Naive thymus-derived CD8-positive, alpha-beta T cell (primary cell): ENCODE data around the gene ERMP1. TPM values are rescaled to one million over a fixed set of nuclear protein-coding genes. Genes with fewer than 3 reads are reported as not detected.
"Not testable (repeated sequence)": the region's sequence is repeated elsewhere in the genome, so short reads cannot be mapped to it uniquely, and the experiment has no call there.

Source experiments
- ATAC-seq, 2 donors: fragments of 150-1000 bp; cut with Tn5 transposase in 1 of 2; sonication (Bioruptor Pico), chemical (Tn5 transposase) in 1 of 2; 1 replicate in 1 of 2; 2 replicates in 1 of 2; pipeline ENCODE4 v1.10.0; 2021; ENCODE audit warnings: mild to moderate bottlenecking in 2 of 2, moderate library complexity in 2 of 2
- POLR2A ChIA-PET: fragments of 350-600 bp; sonication (Branson Sonifier 250); formaldehyde crosslinking; loops from one replicate; lab custom pipeline; 2021; ENCODE audit warnings: antibody characterized with exemption; lab: Charles Lee
- DNase-seq, 10 donors: peaks; one replicate each; pipeline versions ENCODE4 v3.0.0 to v3.0.0-alpha.2; 2020 to 2022
- H3K27ac Mint-ChIP-seq, 10 donors: one replicate each; pipeline ENCODE4 v1.8.0; 2020 to 2022; ENCODE audit warnings: mild to moderate bottlenecking in 10 of 10, mixed read lengths in 10 of 10, moderate library complexity in 4 of 10, inconsistent platforms in 1 of 10
- H3K27me3 Mint-ChIP-seq, 5 donors: one replicate each; pipeline ENCODE4 v1.8.0; 2021 to 2022; ENCODE audit warnings: mixed read lengths in 5 of 5
- H3K36me3 Mint-ChIP-seq, 3 donors: one replicate each; pipeline ENCODE4 v1.8.0; 2020 to 2022; ENCODE audit warnings: mixed read lengths in 3 of 3, mild to moderate bottlenecking in 2 of 3, inconsistent platforms in 1 of 3
- H3K4me1 Mint-ChIP-seq, 4 donors: one replicate each; pipeline ENCODE4 v1.8.0; 2021 to 2022; ENCODE audit warnings: mixed read lengths in 4 of 4
- H3K4me3 Mint-ChIP-seq, 10 donors: one replicate each; pipeline ENCODE4 v1.8.0; 2020 to 2022; ENCODE audit warnings: mild to moderate bottlenecking in 10 of 10, mixed read lengths in 10 of 10, moderate library complexity in 6 of 10, inconsistent platforms in 1 of 10
- H3K9me3 Mint-ChIP-seq, 9 donors: one replicate each; pipeline ENCODE4 v1.8.0; 2020 to 2022; ENCODE audit warnings: mixed read lengths in 9 of 9, mild to moderate bottlenecking in 3 of 9, inconsistent platforms in 1 of 9, moderate library complexity in 1 of 9
- polyA plus RNA-seq, 3 donors: library from polyadenylated mRNA; unstranded; fragments of 300-500 nt; fragmentation: Illumina TruSeq; gene quantifications; one replicate each; pipeline ENCODE4 v1.2.3, GENCODE V29; 2021
- total RNA-seq, 8 experiments: library from RNA in 2 of 8; stranded (reverse) in 2 of 8; gene quantifications; one replicate each; pipeline ENCODE4 v1.2.3 and lab custom pipeline; 2021 to 2026

ERMP1 gene
- total RNA-seq (10 to 100 TPM; 16.1 to 16.8 TPM), polyA plus RNA-seq (10 to 100 TPM in 2 of 3 donors, 1 to 10 TPM in 1; 7.0 to 11.8 (median 10.8) TPM), total RNA-seq (lab: John Stamatoyannopoulos, UW) (11.7 to 50.2 (median 38.2) reads per million in 6 experiments)

GRCh38 chr9:5832538-5833529, at the start of gene ERMP1:
TSS of gene ERMP1 (minus strand) at chr9:5833117. CDS start at chr9:5833027, 90 bp downstream.
- Mint-ChIP-seq H3K27me3 (no peaks in the 10 kb centered on the region), H3K36me3 (peaks cover 0 to 22% (median 4%) of the 10 kb centered on the region in 3 donors), H3K4me3 (peak within 1 kb of the TSS; percentile 89 to 99 (median 96)), H3K4me1 (peaks cover 28 to 64% (median 61%) of the 10 kb centered on the region in 4 donors), H3K9me3 (no peaks in the 10 kb centered on the region), H3K27ac (peak within 1 kb of the TSS; percentile 52 to 97 (median 93))
- POLR2A ChIA-PET: interaction anchor here (0.6 to 5.4 kb wide), 12 partner anchors 11 to 580 kb away, joined by 3 to 53 read pairs (median 3); partner anchors contain the start of genes RANBP6, RIC1 and UHRF2
- ATAC-seq (peak; percentile 88 to 90), DNase-seq (peak; percentile 78 to 92 (median 90))

- H3K4me1 Mint-ChIP-seq: peaks cover 3 to 12% (median 9%) of the 10 kb centered on the region in 4 donors
- DNase-seq, ATAC-seq, H3K4me3 Mint-ChIP-seq, H3K27me3 Mint-ChIP-seq, H3K36me3 Mint-ChIP-seq, H3K9me3 Mint-ChIP-seq, POLR2A ChIA-PET: not testable (repeated sequence)
- H3K27ac Mint-ChIP-seq: peak overlapping the region in 2 of 10 donors; percentile 2 to 11
These were observed 49.5 kb upstream of the ERMP1 start for GRCh38 chr9:5882244-5883012.

GRCh38 chr9:5879419-5880181, 46.7 kb upstream of the ERMP1 start:
- Mint-ChIP-seq H3K4me3 (no peak overlapping the region), H3K9me3 (no peaks in the 10 kb centered on the region), H3K27ac (no peak overlapping the region), H3K4me1 (peaks cover 0 to 16% (median 5%) of the 10 kb centered on the region in 4 donors), H3K36me3 (peaks cover 0 to 6% (median 5%) of the 10 kb centered on the region in 3 donors), H3K27me3 (no peaks in the 10 kb centered on the region)
- no peak for ATAC-seq
- no peak for DNase-seq
- POLR2A ChIA-PET: no interaction called here

- POLR2A ChIA-PET: no interaction called here
- no peak overlapping the region for H3K27ac Mint-ChIP-seq
These were observed 43.8 kb upstream of the ERMP1 start for GRCh38 chr9:5876711-5877110.

GRCh38 chr9:5876026-5876425, 43.1 kb upstream of the ERMP1 start:
- H3K9me3 Mint-ChIP-seq: no peaks in the 10 kb centered on the region
- H3K4me3 Mint-ChIP-seq: no peak overlapping the region
- H3K36me3 Mint-ChIP-seq: peaks cover 0 to 10% (median 5%) of the 10 kb centered on the region in 3 donors
- POLR2A ChIA-PET: no interaction called here
- H3K27me3 Mint-ChIP-seq: no peaks in the 10 kb centered on the region
- ATAC-seq: no peak
- H3K4me1 Mint-ChIP-seq: peaks cover 6 to 26% (median 13%) of the 10 kb centered on the region in 4 donors
- peak overlapping the region in 1 of 10 donors; percentile 45 for H3K27ac Mint-ChIP-seq
- DNase-seq: no peak

More at GRCh38 chr9:5876711-5877110, 43.8 kb upstream of the ERMP1 start:
- Mint-ChIP-seq H3K27me3 (no peaks in the 10 kb centered on the region), H3K4me1 (peaks cover 6 to 26% (median 13%) of the 10 kb centered on the region in 4 donors), H3K4me3 (no peak overlapping the region), H3K36me3 (peaks cover 0 to 8% (median 5%) of the 10 kb centered on the region in 3 donors), H3K9me3 (no peaks in the 10 kb centered on the region)
- DNase-seq (no peak), ATAC-seq (no peak)

- DNase-seq: no peak
- POLR2A ChIA-PET: no interaction called here
These were observed 41.1 kb upstream of the ERMP1 start for GRCh38 chr9:5874048-5874447.

GRCh38 chr9:5873439-5873838, 40.5 kb upstream of the ERMP1 start:
- Mint-ChIP-seq H3K27me3 (no peaks in the 10 kb centered on the region), H3K36me3 (peaks cover 0 to 13% (median 5%) of the 10 kb centered on the region in 3 donors), H3K4me3 (no peak overlapping the region), H3K9me3 (no peaks in the 10 kb centered on the region), H3K4me1 (peaks cover 6 to 26% (median 14%) of the 10 kb centered on the region in 4 donors), H3K27ac (peak overlapping the region in 2 of 10 donors; percentile 22 to 46)
- POLR2A ChIA-PET: no interaction called here
- ATAC-seq: no peak
- no peak for DNase-seq

More at GRCh38 chr9:5874048-5874447, 41.1 kb upstream of the ERMP1 start:
- H3K9me3 Mint-ChIP-seq: no peaks in the 10 kb centered on the region
- no peaks in the 10 kb centered on the region for H3K27me3 Mint-ChIP-seq
- H3K27ac Mint-ChIP-seq: peak overlapping the region in 7 of 10 donors; percentile 41 to 60 (median 46)
- H3K4me3 Mint-ChIP-seq: no peak overlapping the region
- peaks cover 6 to 26% (median 14%) of the 10 kb centered on the region in 4 donors for H3K4me1 Mint-ChIP-seq
- H3K36me3 Mint-ChIP-seq: peaks cover 0 to 13% (median 5%) of the 10 kb centered on the region in 3 donors
- ATAC-seq: no peak

GRCh38 chr9:5872511-5872910, 39.6 kb upstream of the ERMP1 start:
- Mint-ChIP-seq H3K4me1 (peaks cover 6 to 26% (median 14%) of the 10 kb centered on the region in 4 donors), H3K27me3 (no peaks in the 10 kb centered on the region), H3K36me3 (peaks cover 2 to 16% (median 5%) of the 10 kb centered on the region in 3 donors), H3K4me3 (no peak overlapping the region), H3K27ac (no peak overlapping the region), H3K9me3 (no peaks in the 10 kb centered on the region)
- DNase-seq (no peak), ATAC-seq (no peak)
- POLR2A ChIA-PET: no interaction called here

GRCh38 chr9:5871785-5872184, 38.9 kb upstream of the ERMP1 start:
- Mint-ChIP-seq H3K27ac (no peak overlapping the region), H3K4me1 (peaks cover 6 to 26% (median 14%) of the 10 kb centered on the region in 4 donors), H3K27me3 (no peaks in the 10 kb centered on the region), H3K9me3 (no peaks in the 10 kb centered on the region), H3K36me3 (peaks cover 5 to 16% (median 6%) of the 10 kb centered on the region in 3 donors), H3K4me3 (no peak overlapping the region)
- POLR2A ChIA-PET: no interaction called here
- DNase-seq (no peak), ATAC-seq (no peak)

GRCh38 chr9:5870691-5871090, 37.8 kb upstream of the ERMP1 start:
- H3K4me1 Mint-ChIP-seq: peaks cover 6 to 18% (median 14%) of the 10 kb centered on the region in 4 donors
- H3K27ac Mint-ChIP-seq: peak overlapping the region in 1 of 10 donors; percentile 11
- no peak for DNase-seq
- ATAC-seq: no peak
- H3K9me3 Mint-ChIP-seq: no peaks in the 10 kb centered on the region
- peaks cover 0 to 12% (median 6%) of the 10 kb centered on the region in 3 donors for H3K36me3 Mint-ChIP-seq
- POLR2A ChIA-PET: no interaction called here
- no peak overlapping the region for H3K4me3 Mint-ChIP-seq
- H3K27me3 Mint-ChIP-seq: no peaks in the 10 kb centered on the region

- Mint-ChIP-seq H3K4me3 (no peak overlapping the region), H3K4me1 (peaks cover 3 to 15% (median 13%) of the 10 kb centered on the region in 4 donors), H3K9me3 (no peaks in the 10 kb centered on the region), H3K27ac (no peak overlapping the region), H3K36me3 (peaks cover 0 to 12% (median 6%) of the 10 kb centered on the region in 3 donors), H3K27me3 (no peaks in the 10 kb centered on the region)
- POLR2A ChIA-PET: no interaction called here
- ATAC-seq (no peak), DNase-seq (no peak)
These were observed 37.1 kb upstream of the ERMP1 start for GRCh38 chr9:5870020-5870339.
